ENCODE data around the gene RALGAPA1. TPM values are rescaled to one million over a fixed set of nuclear protein-coding genes. Genes with fewer than 3 reads are reported as not detected.
A peak's percentile ranks its signal among the peaks of the same experiment; 100 is the strongest.

RALGAPA1 gene
- total and polyA plus RNA-seq, 2 of the 13 experiments (the other 11 are each of a cell fraction or from before 2014, with no cell fraction given): 65.0 to 89.2 TPM

- no peak for TF ChIP-seq ZNF639 (CRISPR knock-in tag; conservative IDR thresholded peaks at IDR 0.05)
- no peak for TF ChIP-seq SNRNP70 (IDR thresholded peaks at IDR 0.05; ENCODE audit: low read depth, low read length)
- TF ChIP-seq, protein P1, sequence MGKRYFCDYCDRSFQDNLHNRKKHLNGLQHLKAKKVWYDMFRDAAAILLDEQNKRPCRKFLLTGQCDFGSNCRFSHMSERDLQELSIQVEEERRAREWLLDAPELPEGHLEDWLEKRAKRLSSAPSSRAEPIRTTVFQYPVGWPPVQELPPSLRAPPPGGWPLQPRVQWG (CRISPR knock-in tag; IDR thresholded peaks at IDR 0.05; ENCODE audit: borderline replicate concordance, low read depth): no peak
- no peak for TF ChIP-seq CBX2 (IDR thresholded peaks at IDR 0.05; ENCODE audit: low read depth, low read length)
- no peak for TF ChIP-seq CBX2 (CRISPR knock-in tag; IDR thresholded peaks at IDR 0.05; ENCODE audit: low read depth)
- no peak for TF ChIP-seq FOSL1 (CRISPR knock-in tag; IDR thresholded peaks at IDR 0.05; ENCODE audit: borderline replicate concordance)
- TF ChIP-seq ZNF205 (CRISPR knock-in tag; IDR thresholded peaks at IDR 0.05): 0 out of 2 replicates have a peak, but pooled peaks have one; percentile 27
- no peak for TF ChIP-seq ZSCAN20 (CRISPR knock-in tag; IDR thresholded peaks at IDR 0.05; ENCODE audit: borderline replicate concordance)
- TF ChIP-seq, protein P2, sequence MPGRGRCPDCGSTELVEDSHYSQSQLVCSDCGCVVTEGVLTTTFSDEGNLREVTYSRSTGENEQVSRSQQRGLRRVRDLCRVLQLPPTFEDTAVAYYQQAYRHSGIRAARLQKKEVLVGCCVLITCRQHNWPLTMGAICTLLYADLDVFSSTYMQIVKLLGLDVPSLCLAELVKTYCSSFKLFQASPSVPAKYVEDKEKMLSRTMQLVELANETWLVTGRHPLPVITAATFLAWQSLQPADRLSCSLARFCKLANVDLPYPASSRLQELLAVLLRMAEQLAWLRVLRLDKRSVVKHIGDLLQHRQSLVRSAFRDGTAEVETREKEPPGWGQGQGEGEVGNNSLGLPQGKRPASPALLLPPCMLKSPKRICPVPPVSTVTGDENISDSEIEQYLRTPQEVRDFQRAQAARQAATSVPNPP (CRISPR knock-in tag; IDR thresholded peaks at IDR 0.05): no peak; the same call in 1 of the 2 replicates
- TF ChIP-seq ZNF30 (CRISPR knock-in tag; IDR thresholded peaks at IDR 0.05): no peak
- 0 out of 2 replicates have a peak, but pooled peaks have one; percentile 21 for TF ChIP-seq ZNF3 (CRISPR knock-in tag; IDR thresholded peaks at IDR 0.05)
- no peak for TF ChIP-seq ZNF572 (CRISPR knock-in tag; IDR thresholded peaks at IDR 0.05)
- no peak for TF ChIP-seq ZNF468 (CRISPR knock-in tag; IDR thresholded peaks at IDR 0.05)
- TF ChIP-seq, protein P3, sequence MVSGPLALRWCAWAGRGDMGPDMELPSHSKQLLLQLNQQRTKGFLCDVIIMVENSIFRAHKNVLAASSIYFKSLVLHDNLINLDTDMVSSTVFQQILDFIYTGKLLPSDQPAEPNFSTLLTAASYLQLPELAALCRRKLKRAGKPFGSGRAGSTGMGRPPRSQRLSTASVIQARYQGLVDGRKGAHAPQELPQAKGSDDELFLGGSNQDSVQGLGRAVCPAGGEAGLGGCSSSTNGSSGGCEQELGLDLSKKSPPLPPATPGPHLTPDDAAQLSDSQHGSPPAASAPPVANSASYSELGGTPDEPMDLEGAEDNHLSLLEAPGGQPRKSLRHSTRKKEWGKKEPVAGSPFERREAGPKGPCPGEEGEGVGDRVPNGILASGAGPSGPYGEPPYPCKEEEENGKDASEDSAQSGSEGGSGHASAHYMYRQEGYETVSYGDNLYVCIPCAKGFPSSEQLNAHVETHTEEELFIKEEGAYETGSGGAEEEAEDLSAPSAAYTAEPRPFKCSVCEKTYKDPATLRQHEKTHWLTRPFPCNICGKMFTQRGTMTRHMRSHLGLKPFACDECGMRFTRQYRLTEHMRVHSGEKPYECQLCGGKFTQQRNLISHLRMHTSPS (CRISPR knock-in tag; IDR thresholded peaks at IDR 0.05; ENCODE audit: low read depth): no peak
- no peak for TF ChIP-seq NFE2L2 (IDR thresholded peaks at IDR 0.05; ENCODE audit: low read length)
- no peak for TF ChIP-seq HNRNPH1 (optimal IDR thresholded peaks at IDR 0.05; ENCODE audit: low read depth, low read length)
- TF ChIP-seq HNF1B (CRISPR knock-in tag; IDR thresholded peaks at IDR 0.05): no peak
- TF ChIP-seq SYNCRIP (IDR thresholded peaks at IDR 0.05; ENCODE audit: insufficient read depth, low read depth, low read length): no peak
- TF ChIP-seq ZNF883 (CRISPR knock-in tag; IDR thresholded peaks at IDR 0.05; ENCODE audit: not compliant biosample characterization): no peak
- no peak for TF ChIP-seq ZNF737 (CRISPR knock-in tag; IDR thresholded peaks at IDR 0.05; ENCODE audit: borderline replicate concordance)
- 0 out of 2 replicates have a peak, but pooled peaks have one; percentile 75 for TF ChIP-seq ZNF878 (CRISPR knock-in tag; IDR thresholded peaks at IDR 0.05)
- no peak for TF ChIP-seq KLF15 (CRISPR knock-in tag; IDR thresholded peaks at IDR 0.05; ENCODE audit: borderline replicate concordance)
- no peak for TF ChIP-seq PCBP2 (optimal IDR thresholded peaks at IDR 0.05; ENCODE audit: low read depth, low read length, poor library complexity, severe bottlenecking)
- no peak for TF ChIP-seq ZZZ3 (CRISPR knock-in tag; IDR thresholded peaks at IDR 0.05; ENCODE audit: borderline replicate concordance)
These were observed 12.7 kb upstream of the RALGAPA1 start (continued) for GRCh38 chr14:35821564-35822411.
